HG03280 (cell line): Measurements from ENCODE around the gene GRIK2.

ENCODE experiments used
- ATAC-seq: cut with Tn5 transposase; IDR thresholded peaks from one replicate; pipeline ENCODE4 v1.9.1; 2021; ENCODE audit warnings: mild to moderate bottlenecking, moderate library complexity; ENCODE audit not compliant: unreplicated experiment

GRIK2 gene

GRCh38 chr6:101453221-101453620, 59.7 kb downstream of the GRIK2 start:
- ATAC-seq: no peak

DNA sequence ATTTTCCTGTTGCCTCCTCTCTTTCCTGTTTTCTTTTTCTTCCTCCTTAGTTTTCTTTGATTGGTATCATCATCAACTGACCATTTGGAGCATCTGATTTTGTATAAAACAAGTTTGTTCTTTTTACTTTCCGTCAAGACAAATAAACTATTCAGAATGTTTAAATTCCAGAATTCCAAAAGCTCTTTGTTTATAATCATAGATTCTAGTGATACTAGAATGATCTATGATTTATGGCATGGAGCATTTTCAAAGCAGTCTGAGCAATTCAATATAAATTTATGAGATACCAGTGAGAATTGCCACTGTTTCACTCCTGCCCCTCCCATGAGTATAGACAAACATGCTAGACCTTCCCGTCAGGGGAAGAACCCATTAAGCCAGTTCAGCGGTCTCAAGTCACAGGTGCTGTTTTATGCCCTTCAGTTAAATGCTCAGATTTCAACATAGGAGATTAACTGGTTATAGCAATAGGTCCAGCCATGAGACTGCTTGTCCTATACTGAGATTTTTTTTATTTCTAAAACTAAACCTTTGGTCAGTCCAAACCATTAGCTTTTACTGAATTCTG, 60.7 kb downstream of the GRIK2 start:
- no peak for ATAC-seq

DNA sequence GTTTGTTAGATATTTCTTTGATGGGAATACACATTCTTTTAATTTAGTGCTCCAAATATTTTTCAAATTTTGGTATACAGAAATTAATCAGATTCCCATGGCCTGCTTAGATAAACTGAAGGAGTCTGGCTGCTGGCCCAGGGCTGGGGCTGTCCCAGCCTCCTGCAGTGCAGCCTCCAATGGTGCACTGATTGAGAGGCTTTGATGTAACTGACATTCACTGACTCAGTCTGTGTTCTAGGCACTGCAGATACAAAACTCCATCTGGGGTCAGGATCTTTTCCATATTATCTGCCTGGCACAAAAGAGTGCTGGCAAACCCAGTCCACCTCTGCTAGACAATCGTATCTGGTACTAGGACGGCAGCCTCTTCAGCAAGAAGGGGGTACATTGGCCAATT, 64.8 kb downstream of the GRIK2 start:
- no peak for ATAC-seq

- no peak for ATAC-seq
Measured at GRCh38 chr6:101458826-101459225, 65.3 kb downstream of the GRIK2 start.

DNA sequence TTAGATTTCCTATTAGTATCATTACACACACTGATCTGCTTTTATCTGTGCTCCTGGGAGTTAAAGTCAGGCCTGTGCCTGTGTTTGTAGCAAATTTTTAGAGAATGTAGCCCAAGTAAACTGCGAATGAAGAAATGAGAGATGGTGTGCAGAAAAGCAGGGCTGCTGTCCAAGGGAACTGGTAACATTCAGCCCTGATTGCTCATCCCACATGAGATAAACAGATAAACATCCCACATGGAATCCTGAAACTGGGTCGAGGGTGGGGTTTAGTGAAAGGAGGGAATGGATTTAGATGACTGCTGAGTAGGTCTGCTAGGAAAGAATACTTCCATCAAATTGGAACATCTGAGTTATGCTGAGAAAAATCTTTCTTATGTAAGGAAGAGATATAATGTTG, 69.1 kb downstream of the GRIK2 start:
- ATAC-seq: no peak

DNA sequence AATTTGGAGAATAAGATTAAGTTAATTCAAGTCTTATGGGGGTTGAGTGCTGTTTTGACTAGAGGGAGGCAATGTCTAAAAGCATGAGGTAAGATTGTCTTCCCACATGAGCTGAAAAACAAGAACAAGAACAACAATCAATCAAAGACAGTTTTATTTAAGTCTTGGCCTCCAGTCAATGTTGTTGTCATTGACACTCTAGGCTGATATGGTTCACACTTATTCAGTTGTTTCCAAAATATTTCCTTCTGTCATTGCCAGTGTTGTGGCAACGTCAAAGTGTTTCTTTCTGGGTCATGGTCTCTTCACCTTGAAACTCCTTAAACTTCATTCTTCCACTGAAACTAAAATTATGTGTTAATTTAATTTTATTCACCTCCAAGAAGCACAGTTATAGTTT, 72.4 kb downstream of the GRIK2 start:
- no peak for ATAC-seq

DNA sequence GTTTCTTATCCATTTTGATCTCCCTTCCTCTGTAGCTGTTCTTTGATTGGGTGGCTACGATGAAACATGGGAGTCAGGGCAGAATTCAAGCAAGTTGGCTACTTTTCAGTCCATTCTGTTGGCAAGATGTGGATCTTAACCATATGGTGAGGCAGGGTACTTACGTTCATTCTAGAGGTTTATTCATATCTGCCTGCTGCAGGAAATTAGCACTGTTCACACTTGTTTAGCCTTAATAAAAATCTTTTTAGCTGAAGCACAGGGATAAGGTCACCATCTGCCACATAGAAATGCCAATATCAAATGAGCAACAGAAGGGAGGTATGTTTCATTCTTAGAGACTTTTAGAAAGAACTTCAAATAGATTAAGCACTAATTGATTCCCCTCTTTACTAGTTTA, 83.9 kb downstream of the GRIK2 start:
- ATAC-seq: no peak

DNA sequence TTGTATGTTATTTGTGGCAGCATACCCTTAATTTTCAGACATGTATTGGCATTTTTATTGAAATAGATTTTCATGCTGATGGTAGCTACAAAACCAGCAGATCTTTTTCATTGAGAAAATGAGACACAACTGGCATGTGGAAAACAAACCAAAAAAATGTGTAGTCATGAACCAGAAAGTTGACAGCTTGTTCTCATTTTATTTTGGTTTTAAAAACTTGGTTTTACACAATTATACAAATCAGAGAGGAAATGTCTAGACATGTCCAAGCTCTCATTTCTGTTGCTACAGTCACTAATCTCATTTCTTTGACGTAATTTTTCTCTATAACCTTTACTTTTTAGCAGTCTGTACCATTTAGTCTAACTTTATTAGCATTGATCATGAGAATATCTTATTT, 85.4 kb downstream of the GRIK2 start:
- no peak for ATAC-seq

DNA sequence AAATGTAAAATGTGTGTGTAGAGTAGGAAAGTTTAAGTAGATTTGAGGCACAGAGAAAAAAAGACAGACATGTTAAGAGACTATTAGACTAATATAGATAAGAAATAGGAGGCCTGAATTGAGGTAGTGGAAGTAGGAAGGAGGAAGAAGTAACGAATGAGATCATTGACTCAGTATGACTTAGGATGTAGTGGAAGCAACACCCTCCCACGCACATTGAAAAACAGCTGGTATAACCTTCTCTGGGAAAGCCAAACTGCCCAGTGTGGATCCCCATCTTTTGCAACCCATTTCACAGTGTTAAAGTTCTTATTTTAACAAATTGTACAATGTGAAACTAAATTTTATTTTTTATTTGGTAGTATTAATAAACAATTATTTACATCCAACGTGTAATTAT, 89.1 kb downstream of the GRIK2 start:
- no peak for ATAC-seq

DNA sequence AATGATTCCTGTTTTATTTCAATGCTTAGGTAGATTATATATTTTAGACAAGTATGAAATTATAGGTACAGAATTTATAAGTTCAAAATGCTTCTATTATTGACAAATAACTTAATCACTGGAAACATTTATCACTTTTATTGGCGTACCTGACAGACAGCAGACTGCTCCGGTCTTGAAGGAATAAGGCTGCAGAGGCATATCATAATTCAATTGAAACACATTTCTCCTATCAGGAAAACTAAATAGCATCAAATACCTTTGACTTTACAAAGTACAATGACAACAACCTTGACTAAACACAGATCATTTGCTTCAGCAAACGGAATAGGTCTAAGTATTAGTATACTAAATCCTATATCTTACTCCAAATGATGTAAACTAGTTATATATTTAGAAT, 91.3 kb downstream of the GRIK2 start:
- no peak for ATAC-seq

GRCh38 chr6:101486124-101486523, 92.6 kb downstream of the GRIK2 start:
- ATAC-seq: no peak

- ATAC-seq: no peak
Measured at GRCh38 chr6:101486726-101487125, 93.2 kb downstream of the GRIK2 start.

GRCh38 chr6:101489456-101489855, 95.9 kb downstream of the GRIK2 start:
- ATAC-seq: no peak

DNA sequence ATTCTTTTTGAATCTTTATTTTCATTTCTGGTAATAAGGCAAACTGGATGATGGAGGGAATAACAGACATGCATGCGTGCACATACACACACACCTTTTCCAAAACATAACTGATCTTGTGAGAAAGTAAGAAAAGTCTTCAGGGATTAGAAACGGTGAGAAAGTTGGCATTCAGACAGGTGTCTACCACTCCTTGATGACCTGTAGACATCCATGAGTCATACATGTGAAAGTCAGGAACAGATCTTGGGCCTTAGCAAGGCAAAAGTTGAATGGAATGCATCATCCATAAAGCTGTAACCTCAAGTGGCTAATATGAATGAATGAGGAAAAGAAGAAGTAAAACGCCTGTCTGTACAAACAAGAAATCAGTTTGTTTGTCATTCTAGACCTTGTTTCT, 97.3 kb downstream of the GRIK2 start:
- no peak for ATAC-seq

DNA sequence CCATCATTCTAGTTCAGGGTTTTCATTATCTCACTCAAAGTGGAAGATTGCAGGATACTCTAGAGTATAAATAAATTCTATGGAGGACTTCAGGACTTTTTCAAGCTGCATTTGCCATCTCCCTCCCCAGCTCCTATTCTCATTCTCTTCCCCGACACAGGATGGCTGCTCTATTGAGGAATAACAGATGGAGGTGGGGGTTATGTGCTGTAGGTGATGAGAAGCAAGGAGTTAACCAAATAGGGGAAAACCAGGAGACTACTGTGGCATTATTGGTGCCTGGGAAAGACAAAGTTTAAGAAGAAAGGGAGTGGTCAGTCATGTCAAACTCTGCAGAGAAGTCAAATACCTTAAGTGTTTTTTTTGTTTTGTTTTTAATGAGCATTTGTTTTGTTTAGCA, 109.3 kb downstream of the GRIK2 start:
- ATAC-seq: no peak

DNA sequence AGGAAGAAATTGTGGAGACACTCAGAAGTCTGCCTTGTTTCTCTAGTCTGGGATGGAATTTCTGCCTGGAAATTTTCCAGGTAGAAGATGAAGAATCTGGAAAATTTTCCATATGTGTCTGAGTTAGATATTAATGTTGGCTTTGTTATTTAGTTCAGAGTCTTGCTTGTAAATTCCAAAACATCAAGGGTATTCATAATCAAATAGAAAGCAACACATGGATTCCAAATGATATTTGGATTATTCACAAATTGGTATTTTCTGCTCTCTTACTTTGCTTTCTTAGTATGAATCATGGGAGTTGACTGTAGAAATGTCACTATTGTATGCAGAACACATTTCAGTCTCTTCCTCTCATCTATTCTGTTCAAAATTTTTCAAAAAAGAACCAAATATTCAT, 116.0 kb downstream of the GRIK2 start:
- no peak for ATAC-seq

DNA sequence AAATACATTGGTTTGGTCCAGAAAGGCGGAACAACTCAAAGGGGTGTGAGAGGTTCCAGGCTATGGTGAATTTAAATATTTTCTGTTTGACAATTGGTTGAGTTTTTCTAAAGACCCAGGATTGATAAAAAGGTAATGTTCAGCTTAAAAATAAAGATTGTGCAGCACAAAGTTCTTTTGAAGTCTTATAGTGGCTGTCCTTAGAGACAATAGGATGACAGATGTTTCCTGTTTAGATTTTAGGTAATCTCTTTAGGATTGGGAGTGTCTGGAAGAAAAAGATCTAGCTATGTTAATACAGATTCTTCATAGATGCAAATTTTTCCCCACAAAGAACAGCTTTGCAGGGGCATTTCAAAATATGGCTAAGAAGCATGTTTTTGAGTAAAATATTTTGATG, 119.7 kb downstream of the GRIK2 start:
- no peak for ATAC-seq

- ATAC-seq: no peak
Measured at GRCh38 chr6:101516578-101516977, 123.1 kb downstream of the GRIK2 start.

DNA sequence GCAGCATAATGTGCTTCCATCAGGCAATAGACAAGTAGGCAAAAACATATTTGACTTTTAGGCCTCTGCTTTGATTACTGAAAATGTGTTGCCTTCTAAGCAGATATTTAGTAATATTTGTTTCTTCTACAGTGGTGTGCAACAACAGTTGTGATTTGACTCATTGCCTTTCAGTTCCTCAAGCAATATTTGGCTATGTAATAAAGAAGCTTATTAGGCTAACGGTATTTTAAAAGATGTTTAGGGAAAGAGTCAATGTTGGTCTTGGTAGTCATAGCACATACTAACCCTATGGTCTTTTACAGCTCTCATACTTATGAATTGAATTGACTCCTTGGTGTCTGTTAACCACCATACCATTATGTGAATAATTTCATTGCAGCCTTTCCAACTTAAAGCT, 124.1 kb downstream of the GRIK2 start:
- ATAC-seq: no peak

DNA sequence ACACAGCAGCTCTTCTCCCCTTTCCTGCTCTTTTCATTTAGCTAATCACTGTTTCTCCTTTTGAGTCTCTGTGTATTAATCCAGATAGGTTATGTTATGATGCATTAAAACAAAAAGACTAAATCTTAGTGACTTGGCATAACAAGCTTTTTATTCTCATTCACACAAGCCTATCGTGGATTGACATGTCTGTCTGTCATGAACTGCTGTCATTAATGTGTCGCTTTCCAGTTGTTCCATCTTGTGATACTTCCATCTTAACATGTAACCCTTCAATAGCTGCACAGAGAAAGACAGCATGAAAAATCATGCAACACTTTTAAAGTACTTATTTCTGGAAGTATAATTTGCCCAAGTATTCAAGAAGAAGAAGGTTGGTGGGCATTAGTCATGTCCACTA, 128.7 kb downstream of the GRIK2 start:
- no peak for ATAC-seq

DNA sequence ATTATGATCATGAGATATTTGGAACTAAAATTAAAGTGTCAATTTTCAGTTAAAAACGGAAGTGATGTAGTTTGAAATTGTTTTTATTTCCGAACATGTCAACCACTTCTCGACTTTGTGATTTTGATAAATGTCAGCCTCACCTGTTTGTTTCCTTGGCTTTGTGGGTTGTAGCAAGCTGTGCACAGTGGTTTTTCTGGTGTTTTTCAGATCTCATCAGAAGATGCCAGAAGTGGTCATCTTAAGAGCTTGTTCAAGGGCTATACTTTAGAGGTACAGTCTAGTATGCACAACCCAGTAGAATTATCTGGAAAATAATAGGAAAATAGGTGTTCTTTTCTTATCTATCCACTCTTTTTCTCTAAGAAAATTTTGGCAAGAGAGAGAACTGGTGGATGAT, 134.0 kb downstream of the GRIK2 start:
- no peak for ATAC-seq

DNA sequence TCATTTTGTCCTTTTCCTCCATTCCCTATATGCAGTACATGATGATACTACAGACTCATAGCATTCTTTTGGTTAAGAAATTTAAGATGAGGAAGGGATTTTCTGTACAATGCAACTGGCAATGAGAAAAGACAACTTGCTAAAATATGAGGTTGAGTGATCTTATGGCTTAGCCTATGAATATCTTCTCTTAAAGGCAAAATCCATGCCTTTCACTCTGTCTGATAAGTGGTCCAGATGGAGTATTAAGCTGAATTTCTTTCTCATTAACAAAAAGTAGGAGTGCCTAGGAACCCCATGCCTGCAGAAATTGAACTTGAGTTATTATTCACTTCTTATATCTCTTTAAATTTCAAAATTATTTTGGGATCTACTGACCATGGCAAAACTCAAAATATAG, 135.3 kb downstream of the GRIK2 start:
- ATAC-seq: no peak

GRCh38 chr6:101531538-101531937, 138.0 kb downstream of the GRIK2 start:
- no peak for ATAC-seq

DNA sequence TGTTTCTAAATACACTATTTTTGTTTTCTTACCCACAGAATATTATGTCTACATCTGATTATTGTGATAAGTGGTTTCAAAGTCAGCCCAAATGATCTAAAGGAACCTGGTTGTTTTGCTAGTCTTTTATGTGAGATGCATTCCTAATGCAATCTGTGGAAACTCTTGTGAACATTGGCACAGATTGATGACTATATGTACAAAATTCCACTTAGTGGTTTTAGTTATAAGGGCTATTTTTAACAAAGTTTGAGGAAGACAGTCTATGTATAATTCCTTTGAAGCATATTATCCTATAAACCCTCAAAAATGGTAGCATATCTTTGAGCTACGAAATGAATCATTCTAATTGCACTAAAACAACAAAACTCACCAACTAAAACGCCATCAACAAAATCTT, 140.9 kb downstream of the GRIK2 start:
- no peak for ATAC-seq
